ENCODE data around the gene AKAP13.

Gene AKAP13

DNA sequence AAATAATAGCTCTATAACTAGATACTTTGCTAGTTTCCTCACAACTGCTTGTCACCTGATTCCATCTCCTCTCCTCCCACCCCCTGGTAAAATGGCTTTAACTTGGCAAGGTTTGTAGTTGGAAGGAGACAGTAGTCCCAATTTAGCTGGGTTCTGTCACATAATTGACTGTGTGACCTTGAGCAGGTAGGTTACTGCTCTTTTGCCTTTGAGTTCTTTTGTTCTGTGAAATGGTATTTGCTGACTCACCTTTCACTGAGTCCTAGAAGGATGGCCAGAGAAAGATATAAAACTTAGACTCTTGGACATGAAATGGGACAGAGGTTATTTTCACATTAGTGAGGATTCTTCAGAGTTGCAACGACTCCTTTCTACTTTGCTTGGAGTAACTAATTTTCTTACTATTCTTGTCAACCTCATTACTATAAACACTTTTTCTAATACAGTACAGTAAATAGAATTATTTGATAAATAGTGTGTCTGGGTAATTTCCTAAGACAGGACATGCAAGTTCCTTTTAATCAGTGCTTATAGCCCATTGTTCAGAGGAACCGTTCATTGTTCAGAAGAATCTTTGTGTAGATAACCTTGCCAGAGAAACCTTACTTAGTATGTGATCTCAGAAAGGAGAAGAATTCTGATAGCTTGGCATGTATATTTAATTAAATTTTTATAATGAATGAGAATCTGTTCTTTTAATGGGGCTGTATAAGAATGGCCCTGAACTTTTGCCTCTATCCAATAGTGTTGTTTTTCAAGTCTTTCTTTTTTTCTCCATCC, 14.3 kb downstream of the AKAP13 start:
- H3K27me3 ChIP-seq (ENCODE audit: insufficient read depth, low read length): no peaks in the 10 kb centered on the region
- no peak overlapping the region for H3K9ac ChIP-seq (ENCODE audit: low read depth, low read length)
- no peak overlapping the region for H3K4me3 ChIP-seq (ENCODE audit: low read length)
- H3K36me3 ChIP-seq (ENCODE audit: insufficient read depth, low read depth, low read length): no peaks in the 10 kb centered on the region
- peaks cover 12% of the 10 kb centered on the region for H3K4me1 ChIP-seq (ENCODE audit: insufficient read depth, low read length)
- H3K9me3 ChIP-seq (ENCODE audit: insufficient read depth, low read depth, low read length): no peaks in the 10 kb centered on the region
- H3K27ac ChIP-seq (ENCODE audit: low read length): no peak overlapping the region

DNA sequence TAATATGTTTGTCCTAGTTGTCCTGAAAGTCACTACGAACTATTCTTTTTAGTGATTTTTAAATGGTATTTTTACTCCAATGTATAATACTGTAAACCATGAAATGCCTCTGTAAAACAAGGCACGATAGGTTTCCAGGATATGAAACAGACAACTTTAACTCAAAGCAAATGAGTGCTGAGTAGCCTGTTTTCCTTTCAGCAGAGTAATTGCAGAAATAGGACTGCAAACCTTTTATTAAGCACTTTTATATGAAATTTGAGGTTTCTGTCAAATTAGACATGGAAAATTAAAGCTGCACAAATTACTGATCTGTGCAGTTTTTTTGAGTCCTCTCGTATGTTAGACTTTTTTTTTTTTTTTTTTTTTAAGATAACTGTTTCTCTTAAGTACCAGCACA, 16.2 kb downstream of the AKAP13 start:
- no peak overlapping the region for H3K27ac ChIP-seq (ENCODE audit: low read length)
- no peak overlapping the region for H3K4me3 ChIP-seq (ENCODE audit: low read length)
- H3K9me3 ChIP-seq (ENCODE audit: insufficient read depth, low read depth, low read length): no peaks in the 10 kb centered on the region
- peaks cover 18% of the 10 kb centered on the region for H3K4me1 ChIP-seq (ENCODE audit: insufficient read depth, low read length)
- no peaks in the 10 kb centered on the region for H3K36me3 ChIP-seq (ENCODE audit: insufficient read depth, low read depth, low read length)
- no peaks in the 10 kb centered on the region for H3K27me3 ChIP-seq (ENCODE audit: insufficient read depth, low read length)
- H3K9ac ChIP-seq (ENCODE audit: low read depth, low read length): no peak overlapping the region

GRCh38 chr15:85397151-85397550, 16.7 kb downstream of the AKAP13 start:
- H3K9ac ChIP-seq (ENCODE audit: low read depth, low read length): no peak overlapping the region
- H3K27me3 ChIP-seq (ENCODE audit: insufficient read depth, low read length): no peaks in the 10 kb centered on the region
- H3K9me3 ChIP-seq (ENCODE audit: insufficient read depth, low read depth, low read length): no peaks in the 10 kb centered on the region
- no peaks in the 10 kb centered on the region for H3K36me3 ChIP-seq (ENCODE audit: insufficient read depth, low read depth, low read length)
- H3K4me3 ChIP-seq (ENCODE audit: low read length): no peak overlapping the region
- H3K27ac ChIP-seq (ENCODE audit: low read length): no peak overlapping the region
- H3K4me1 ChIP-seq (ENCODE audit: insufficient read depth, low read length): peaks cover 24% of the 10 kb centered on the region

- Histone ChIP-seq H3K9ac (ENCODE audit: low read depth, low read length) (no peak overlapping the region), H3K27ac (ENCODE audit: low read length) (no peak overlapping the region), H3K4me3 (ENCODE audit: low read length) (no peak overlapping the region), H3K9me3 (ENCODE audit: insufficient read depth, low read depth, low read length) (no peaks in the 10 kb centered on the region), H3K27me3 (ENCODE audit: insufficient read depth, low read length) (no peaks in the 10 kb centered on the region), H3K4me1 (ENCODE audit: insufficient read depth, low read length) (peaks cover 30% of the 10 kb centered on the region), H3K36me3 (ENCODE audit: insufficient read depth, low read depth, low read length) (no peaks in the 10 kb centered on the region)
Observed at GRCh38 chr15:85397926-85398325, 17.5 kb downstream of the AKAP13 start.

GRCh38 chr15:85398822-85399221, 18.4 kb downstream of the AKAP13 start:
- H3K36me3 ChIP-seq (ENCODE audit: insufficient read depth, low read depth, low read length): no peaks in the 10 kb centered on the region
- H3K9me3 ChIP-seq (ENCODE audit: insufficient read depth, low read depth, low read length): no peaks in the 10 kb centered on the region
- no peak overlapping the region for H3K27ac ChIP-seq (ENCODE audit: low read length)
- H3K27me3 ChIP-seq (ENCODE audit: insufficient read depth, low read length): no peaks in the 10 kb centered on the region
- H3K4me1 ChIP-seq (ENCODE audit: insufficient read depth, low read length): peaks cover 26% of the 10 kb centered on the region
- no peak overlapping the region for H3K4me3 ChIP-seq (ENCODE audit: low read length)
- no peak overlapping the region for H3K9ac ChIP-seq (ENCODE audit: low read depth, low read length)

DNA sequence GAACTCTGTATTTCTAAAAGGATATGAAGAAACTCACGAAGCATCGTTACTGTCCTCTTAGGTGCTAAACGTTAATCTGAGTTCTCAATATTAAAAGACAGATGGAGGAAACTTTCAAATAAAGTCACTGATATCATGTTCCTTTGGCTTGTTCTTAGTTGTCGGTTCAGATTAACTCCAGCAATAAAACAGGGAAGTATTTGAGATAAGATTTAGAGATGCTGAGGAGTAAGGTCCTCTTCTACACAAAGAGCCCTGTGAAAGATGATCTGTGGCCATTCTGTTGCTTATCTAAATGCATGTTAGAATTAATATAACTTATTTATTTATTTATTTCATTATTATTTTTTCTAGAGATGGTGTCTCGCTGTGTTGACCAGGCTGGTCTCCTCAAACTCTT, 19.2 kb downstream of the AKAP13 start:
- Histone ChIP-seq H3K36me3 (ENCODE audit: insufficient read depth, low read depth, low read length) (no peaks in the 10 kb centered on the region), H3K27me3 (ENCODE audit: insufficient read depth, low read length) (no peaks in the 10 kb centered on the region), H3K9me3 (ENCODE audit: insufficient read depth, low read depth, low read length) (no peaks in the 10 kb centered on the region), H3K4me1 (ENCODE audit: insufficient read depth, low read length) (peaks cover 23% of the 10 kb centered on the region), H3K27ac (ENCODE audit: low read length) (no peak overlapping the region), H3K9ac (ENCODE audit: low read depth, low read length) (no peak overlapping the region), H3K4me3 (ENCODE audit: low read length) (no peak overlapping the region)

- H3K27me3 ChIP-seq (ENCODE audit: insufficient read depth, low read length): no peaks in the 10 kb centered on the region
- no peak overlapping the region for H3K9ac ChIP-seq (ENCODE audit: low read depth, low read length)
- no peaks in the 10 kb centered on the region for H3K9me3 ChIP-seq (ENCODE audit: insufficient read depth, low read depth, low read length)
- H3K4me1 ChIP-seq (ENCODE audit: insufficient read depth, low read length): peaks cover 24% of the 10 kb centered on the region
- H3K4me3 ChIP-seq (ENCODE audit: low read length): no peak overlapping the region
- H3K27ac ChIP-seq (ENCODE audit: low read length): no peak overlapping the region
- no peaks in the 10 kb centered on the region for H3K36me3 ChIP-seq (ENCODE audit: insufficient read depth, low read depth, low read length)
Observed at GRCh38 chr15:85400606-85401005, 20.2 kb downstream of the AKAP13 start.

DNA sequence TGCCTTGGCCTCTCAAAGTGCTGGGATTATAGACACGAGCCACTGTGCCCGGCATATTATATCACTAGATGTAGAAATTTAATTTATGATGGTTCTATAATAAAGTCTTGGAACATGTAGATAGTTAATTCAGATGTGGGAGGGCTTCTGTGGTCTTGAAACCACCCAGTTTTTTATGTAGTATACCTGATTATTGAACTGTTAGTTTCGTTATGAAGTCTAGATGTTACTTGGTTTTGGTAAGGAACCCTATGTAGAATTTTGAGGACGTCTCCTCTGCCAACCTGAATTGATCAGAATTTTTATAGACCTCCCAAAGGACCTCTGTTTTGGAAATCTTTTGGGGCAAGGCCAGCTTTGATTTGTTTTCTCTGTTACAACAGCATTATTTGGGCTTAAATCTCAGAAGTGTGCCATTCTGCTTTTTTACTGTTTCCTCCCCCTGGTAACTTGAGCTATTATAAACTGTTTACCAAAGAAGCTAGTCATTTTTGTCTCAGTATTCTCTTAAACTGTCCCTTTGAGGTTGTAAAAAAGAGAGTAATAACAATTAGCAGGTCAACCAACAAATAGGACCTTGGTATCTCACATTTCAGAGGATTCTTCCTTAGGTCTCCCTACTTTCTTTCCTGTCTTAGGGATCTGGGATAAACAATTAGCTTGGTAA, 20.8 kb downstream of the AKAP13 start:
- H3K27me3 ChIP-seq (ENCODE audit: insufficient read depth, low read length): no peaks in the 10 kb centered on the region
- no peak overlapping the region for H3K4me3 ChIP-seq (ENCODE audit: low read length)
- H3K9ac ChIP-seq (ENCODE audit: low read depth, low read length): no peak overlapping the region
- no peaks in the 10 kb centered on the region for H3K9me3 ChIP-seq (ENCODE audit: insufficient read depth, low read depth, low read length)
- H3K36me3 ChIP-seq (ENCODE audit: insufficient read depth, low read depth, low read length): no peaks in the 10 kb centered on the region
- H3K27ac ChIP-seq (ENCODE audit: low read length): no peak overlapping the region
- H3K4me1 ChIP-seq (ENCODE audit: insufficient read depth, low read length): peaks cover 24% of the 10 kb centered on the region

DNA sequence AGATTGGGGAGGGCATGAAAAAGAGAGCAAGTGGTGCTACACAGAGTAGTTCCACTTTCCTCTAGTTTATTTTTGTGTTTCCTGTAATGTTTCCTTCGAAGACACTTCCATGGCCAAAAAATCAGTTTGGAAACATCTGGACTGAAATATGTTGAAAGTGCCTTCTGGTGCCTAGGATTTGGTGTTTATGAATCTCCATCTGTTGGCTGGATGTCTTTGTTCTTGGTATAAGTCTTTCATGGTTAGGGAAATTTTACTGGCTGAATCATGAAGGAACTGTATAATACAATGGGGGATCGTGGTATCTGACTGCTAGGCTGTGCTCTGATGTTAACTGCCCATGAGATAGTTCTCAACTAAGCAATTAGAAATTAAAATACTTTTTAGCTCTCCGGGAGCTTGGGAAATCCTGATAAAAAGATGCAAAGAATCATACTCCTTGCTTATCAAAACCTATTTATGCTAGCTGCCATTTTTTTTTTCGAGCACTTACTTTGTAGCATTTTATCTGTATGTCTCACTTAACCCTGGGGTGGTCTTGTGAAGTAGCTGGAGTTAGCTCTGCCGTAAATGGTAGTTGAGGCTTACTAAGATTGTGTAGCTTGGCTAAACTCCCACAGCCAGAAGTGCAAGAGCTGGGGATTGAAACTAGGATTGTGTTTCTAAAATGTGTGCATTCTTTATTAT, 21.9 kb downstream of the AKAP13 start:
- H3K4me3 ChIP-seq (ENCODE audit: low read length): no peak overlapping the region
- H3K9ac ChIP-seq (ENCODE audit: low read depth, low read length): no peak overlapping the region
- no peaks in the 10 kb centered on the region for H3K27me3 ChIP-seq (ENCODE audit: insufficient read depth, low read length)
- H3K27ac ChIP-seq (ENCODE audit: low read length): no peak overlapping the region
- no peaks in the 10 kb centered on the region for H3K9me3 ChIP-seq (ENCODE audit: insufficient read depth, low read depth, low read length)
- H3K4me1 ChIP-seq (ENCODE audit: insufficient read depth, low read length): peaks cover 24% of the 10 kb centered on the region
- no peaks in the 10 kb centered on the region for H3K36me3 ChIP-seq (ENCODE audit: insufficient read depth, low read depth, low read length)

DNA sequence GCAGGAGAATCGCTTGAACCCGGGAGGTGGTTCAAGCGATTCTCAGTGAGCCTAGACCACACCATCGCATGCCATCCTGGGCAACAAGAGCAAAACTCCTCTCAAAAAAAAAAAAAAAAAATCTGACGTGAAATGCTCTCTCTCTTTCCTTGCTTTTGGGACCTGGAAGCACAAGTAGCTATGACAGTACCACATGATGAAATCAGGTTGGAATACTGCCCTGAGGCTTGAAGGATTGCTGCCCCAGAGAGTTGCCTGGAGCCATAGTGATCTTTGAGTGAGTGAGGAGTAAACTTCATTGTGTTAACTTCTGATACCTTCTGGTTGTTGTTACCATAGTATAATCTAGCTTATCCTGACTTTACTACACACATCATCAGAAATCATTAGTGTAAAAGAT, 23.3 kb downstream of the AKAP13 start:
- no peaks in the 10 kb centered on the region for H3K27me3 ChIP-seq (ENCODE audit: insufficient read depth, low read length)
- H3K36me3 ChIP-seq (ENCODE audit: insufficient read depth, low read depth, low read length): no peaks in the 10 kb centered on the region
- no peak overlapping the region for H3K9ac ChIP-seq (ENCODE audit: low read depth, low read length)
- H3K4me1 ChIP-seq (ENCODE audit: insufficient read depth, low read length): peaks cover 24% of the 10 kb centered on the region
- H3K27ac ChIP-seq (ENCODE audit: low read length): no peak overlapping the region
- H3K9me3 ChIP-seq (ENCODE audit: insufficient read depth, low read depth, low read length): no peaks in the 10 kb centered on the region
- H3K4me3 ChIP-seq (ENCODE audit: low read length): no peak overlapping the region

- H3K4me3 ChIP-seq (ENCODE audit: low read length): no peak overlapping the region
- H3K36me3 ChIP-seq (ENCODE audit: insufficient read depth, low read depth, low read length): no peaks in the 10 kb centered on the region
- no peak overlapping the region for H3K27ac ChIP-seq (ENCODE audit: low read length)
- no peaks in the 10 kb centered on the region for H3K9me3 ChIP-seq (ENCODE audit: insufficient read depth, low read depth, low read length)
- peaks cover 24% of the 10 kb centered on the region for H3K4me1 ChIP-seq (ENCODE audit: insufficient read depth, low read length)
- no peaks in the 10 kb centered on the region for H3K27me3 ChIP-seq (ENCODE audit: insufficient read depth, low read length)
- peak overlapping the region; percentile 10; the same call in 1 of the 2 replicates for H3K9ac ChIP-seq (ENCODE audit: low read depth, low read length)
Observed at GRCh38 chr15:85404176-85404917, 23.9 kb downstream of the AKAP13 start.

Data from iPS-20b (cell line).